Adrenal gland (tissue), 12 donors: ENCODE data around the gene PRR7. TPM values are rescaled to one million over a fixed set of nuclear protein-coding genes. Genes with fewer than 3 reads are reported as not detected.

Experiments used
- DNase-seq, 7 donors: peaks; one replicate each; pipeline ENCODE4 v3.0.0-alpha.2; 2019 to 2020
- H3K27ac ChIP-seq, 5 donors: fragments of 200-600 bp; sonication (generic) in 4 of 5; 1 replicate in 3 of 5; 2 replicates in 2 of 5; pipeline versions ENCODE4 v1.5.1 to v1.8.0; 2016 to 2020; ENCODE audit warnings: mild to moderate bottlenecking in 1 of 5
- H3K27me3 ChIP-seq: fragments of 200-600 bp; 2 replicates; pipeline ENCODE4 v1.8.0; 2021
- H3K36me3 ChIP-seq, 2 donors: fragments of 200-600 bp; replicated peaks in 1 of 2; 1 replicate in 1 of 2; 2 replicates in 1 of 2; pipeline versions ENCODE4 v1.5.1 to v1.8.0; 2018 to 2022
- H3K4me1 ChIP-seq, 2 donors: fragments of 200-600 bp; replicated peaks in 1 of 2; 1 replicate in 1 of 2; 2 replicates in 1 of 2; pipeline versions ENCODE4 v1.5.1 to v1.8.0; 2018 to 2021
- H3K4me3 ChIP-seq, 4 donors: fragments of 200-600 bp; sonication (generic) in 3 of 4; one replicate each; pipeline ENCODE4 v1.5.1; 2016 to 2018
- H3K9me3 ChIP-seq, 3 donors: fragments of 200-600 bp; sonication (generic) in 1 of 3; replicated peaks in 1 of 3; 1 replicate in 2 of 3; 2 replicates in 1 of 3; pipeline versions ENCODE4 v1.5.1 to v1.8.0; 2016 to 2021
- POLR2A ChIP-seq, 2 donors: fragments of 450-650 bp; IDR thresholded peaks; one replicate each; pipeline ENCODE4 v1.6.1; 2017; ENCODE audit warnings: antibody characterized with exemption in 2 of 2, mild to moderate bottlenecking in 2 of 2, moderate library complexity in 1 of 2
- WGBS, 4 donors: extraction: QIAGEN DNeasy Blood & Tissue Kit in 2 of 4; methylation state at CpG; one replicate each; pipeline versions ENCODE4 v1.1.5 to v1.1.7; 2013 to 2017; 5-methylcytosine and 5-hydroxymethylcytosine counted together
- intact Hi-C, 2 donors: fragments of 100-400 bp; cut with DNase I; formaldehyde crosslinking; loops; one replicate each; pipeline versions ENCODE4 v1.14.1 to v1.15.0; 2022 to 2023
- polyA plus RNA-seq, 3 donors: library from polyadenylated mRNA; stranded (reverse); fragments of 200-250 nt in 2 of 3; fragments of 350-450 nt in 1 of 3; fragmentation: Illumina TruSeq in 1 of 3; extraction: RNeasy Lipid Tissue Mini Kit (QIAGEN cat#74804) in 1 of 3; gene quantifications; one replicate each; pipeline ENCODE4 v1.2.3, GENCODE V29; 2013 to 2014
- total RNA-seq, 9 donors: library from RNA; depleted of rRNA in 4 of 9; stranded (reverse); fragments of >200 nt in 4 of 9; fragments of 120-200 nt in 1 of 9; fragmentation: NEBNext Ultra II Directional in 1 of 9; extraction: Animal tissue kit (Norgen Biotek cat#: 25700) in 1 of 9; gene quantifications; one replicate each; pipeline versions ENCODE4 v1.1.0 to v1.2.4, GENCODE V29; 2013 to 2023
- TF ChIP-seq, protein P1 (sequence below), 6 experiments: fragments of 450-650 bp in 4 of 6; fragments of 200-600 bp in 2 of 6; sonication (generic) in 1 of 6; IDR thresholded peaks; 1 replicate in 5 of 6; 2 replicates in 1 of 6; pipeline versions ENCODE4 v1.5.1 to v1.8.0; 2016 to 2021; ENCODE audit warnings: antibody characterized with exemption in 6 of 6, mild to moderate bottlenecking in 2 of 6, moderate library complexity in 1 of 6
- donor health status: healthy with polysubstance abuse.
- donor health status: Bipolar disorder and iron deficiency.
- donor health status: DM: yes; HTN: yes; CAD: no.
- donor health status: DM: no; HTN: no; CAD: no.
- donor health status: DM: no; HTN: no; CAD: no.
- donor health status: DM: yes; HTN: yes; CAD: no.

Gene PRR7
- total and polyA plus RNA-seq, 12 donors: 0.55 to 13.5 (median 6.1) TPM; not detected in 1

DNA sequence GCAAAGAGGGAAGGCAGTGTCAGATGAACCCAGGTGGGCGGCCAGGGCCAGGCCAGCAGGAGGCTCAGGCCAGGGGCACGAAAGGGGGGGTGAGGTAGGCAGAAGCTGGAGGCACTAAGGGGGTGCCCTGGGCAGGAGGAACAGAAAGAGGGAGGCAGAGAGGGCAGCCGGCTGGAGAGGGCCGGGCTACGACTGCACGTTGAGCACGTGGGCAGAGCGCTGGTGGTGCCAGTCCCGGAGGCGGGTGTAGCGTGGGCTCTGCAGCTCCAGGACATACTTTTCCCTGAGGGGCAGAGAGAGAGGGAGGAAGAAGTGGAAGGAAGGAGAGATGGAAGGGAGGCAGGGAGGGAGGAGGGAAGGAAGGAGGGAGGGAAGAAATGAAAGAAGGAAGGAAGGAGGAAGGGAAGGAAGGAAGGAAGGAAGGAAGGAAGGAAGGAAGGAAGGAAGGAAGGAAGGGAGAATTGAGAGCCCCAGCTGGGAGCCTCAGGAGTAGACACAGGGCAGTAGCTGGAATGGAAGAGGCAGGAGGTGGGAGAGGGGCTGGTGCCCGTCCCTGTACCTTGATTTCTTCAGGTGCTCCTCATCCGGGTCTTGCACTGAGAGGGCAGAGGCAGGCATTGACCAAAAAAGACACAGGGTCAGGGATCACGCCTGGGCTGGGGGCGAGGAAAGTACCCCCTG is 43.8 kb downstream of the PRR7 start:
- TF ChIP-seq, protein P1, sequence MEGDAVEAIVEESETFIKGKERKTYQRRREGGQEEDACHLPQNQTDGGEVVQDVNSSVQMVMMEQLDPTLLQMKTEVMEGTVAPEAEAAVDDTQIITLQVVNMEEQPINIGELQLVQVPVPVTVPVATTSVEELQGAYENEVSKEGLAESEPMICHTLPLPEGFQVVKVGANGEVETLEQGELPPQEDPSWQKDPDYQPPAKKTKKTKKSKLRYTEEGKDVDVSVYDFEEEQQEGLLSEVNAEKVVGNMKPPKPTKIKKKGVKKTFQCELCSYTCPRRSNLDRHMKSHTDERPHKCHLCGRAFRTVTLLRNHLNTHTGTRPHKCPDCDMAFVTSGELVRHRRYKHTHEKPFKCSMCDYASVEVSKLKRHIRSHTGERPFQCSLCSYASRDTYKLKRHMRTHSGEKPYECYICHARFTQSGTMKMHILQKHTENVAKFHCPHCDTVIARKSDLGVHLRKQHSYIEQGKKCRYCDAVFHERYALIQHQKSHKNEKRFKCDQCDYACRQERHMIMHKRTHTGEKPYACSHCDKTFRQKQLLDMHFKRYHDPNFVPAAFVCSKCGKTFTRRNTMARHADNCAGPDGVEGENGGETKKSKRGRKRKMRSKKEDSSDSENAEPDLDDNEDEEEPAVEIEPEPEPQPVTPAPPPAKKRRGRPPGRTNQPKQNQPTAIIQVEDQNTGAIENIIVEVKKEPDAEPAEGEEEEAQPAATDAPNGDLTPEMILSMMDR (IDR thresholded peaks at IDR 0.05): no peak
- no peak for TF ChIP-seq POLR2A (IDR thresholded peaks at IDR 0.05)
- intact Hi-C loops: no loop called here
- H3K27ac ChIP-seq: no peak overlapping the region
- DNase-seq: no peak
- peaks cover 12 to 18% of the 10 kb centered on the region in 2 donors for H3K4me1 ChIP-seq
- H3K36me3 ChIP-seq: peaks cover 0 to 37% of the 10 kb centered on the region in 2 donors
- H3K27me3 ChIP-seq: no peaks in the 10 kb centered on the region
- H3K4me3 ChIP-seq: no peak overlapping the region
- WGBS, 4 donors: 83 to 91% (median 89%) methylated on average over 15 of the region's 15 CpGs
- no peaks in the 10 kb centered on the region for H3K9me3 ChIP-seq

DNA sequence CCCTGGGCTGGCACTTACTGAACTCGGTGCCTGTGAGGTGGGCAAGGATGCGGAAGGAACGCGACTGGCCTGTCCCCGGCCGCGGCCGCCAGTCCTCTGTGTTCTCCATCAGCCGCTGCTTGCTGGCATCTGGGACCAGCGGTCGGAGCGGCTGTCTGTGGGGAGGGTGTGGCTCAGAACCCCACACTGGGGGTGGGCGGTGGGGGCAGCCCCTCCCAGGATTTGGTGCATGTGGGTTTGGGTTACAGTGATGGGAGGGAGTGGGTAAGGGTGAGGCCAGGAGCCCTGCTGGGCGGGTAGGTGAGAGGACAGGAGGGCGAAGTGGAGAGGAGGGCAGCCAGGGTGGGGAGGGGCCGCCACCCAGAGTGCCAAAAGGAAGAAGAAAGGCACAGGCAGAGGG is 44.4 kb downstream of the PRR7 start:
- no peak for DNase-seq
- WGBS, 4 donors: 81 to 95% (median 87%) methylated on average over 7 to 16 of the region's 16 CpGs
- H3K27ac ChIP-seq: no peak overlapping the region
- H3K36me3 ChIP-seq: peaks cover 0 to 37% of the 10 kb centered on the region in 2 donors
- H3K27me3 ChIP-seq: no peaks in the 10 kb centered on the region
- H3K4me1 ChIP-seq: peaks cover 12 to 23% of the 10 kb centered on the region in 2 donors
- H3K4me3 ChIP-seq: no peak overlapping the region
- TF ChIP-seq POLR2A (IDR thresholded peaks at IDR 0.05): no peak
- TF ChIP-seq, protein P1 (IDR thresholded peaks at IDR 0.05): no peak
- H3K9me3 ChIP-seq: no peaks in the 10 kb centered on the region
- intact Hi-C loops: no loop called here

DNA sequence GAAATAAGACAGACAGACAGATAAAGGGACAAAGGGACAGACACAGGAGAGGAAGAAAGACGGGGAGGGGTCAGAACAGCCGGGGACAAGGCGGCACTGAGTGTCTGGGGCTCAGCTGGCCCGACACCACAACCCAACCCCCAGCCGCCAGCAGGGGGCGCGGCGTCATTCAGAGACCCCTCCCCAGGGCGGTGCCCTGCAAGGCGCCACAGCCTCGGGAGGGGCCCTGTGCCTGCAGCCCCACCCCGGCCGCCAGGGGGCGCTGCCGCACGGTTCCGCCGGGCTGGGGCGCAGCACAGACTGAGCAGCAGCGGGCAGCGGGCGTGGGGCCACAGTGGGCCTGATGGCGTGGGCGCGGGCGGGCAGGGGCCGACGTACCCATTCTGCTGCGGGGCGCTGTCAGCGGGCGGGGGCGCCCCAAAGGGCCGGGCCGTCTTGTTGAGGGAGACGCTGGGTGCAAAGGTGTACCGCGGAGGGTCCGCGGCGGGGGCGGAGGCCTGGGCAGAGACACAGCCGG is 44.9 kb downstream of the PRR7 start:
- peaks cover 0 to 37% of the 10 kb centered on the region in 2 donors for H3K36me3 ChIP-seq
- no peak overlapping the region for H3K27ac ChIP-seq
- intact Hi-C loops: no loop called here
- H3K4me3 ChIP-seq: no peak overlapping the region
- TF ChIP-seq, protein P1 (IDR thresholded peaks at IDR 0.05): peak in 4 of 6 experiments; percentile 31 to 71 (median 50)
- TF ChIP-seq POLR2A (IDR thresholded peaks at IDR 0.05): no peak
- no peaks in the 10 kb centered on the region for H3K9me3 ChIP-seq
- 50 to 75% (median 67%) methylated on average over 12 to 43 of the region's 43 CpGs for WGBS, 4 donors
- peaks cover 13 to 25% of the 10 kb centered on the region in 2 donors for H3K4me1 ChIP-seq
- no peak for DNase-seq
- no peaks in the 10 kb centered on the region for H3K27me3 ChIP-seq

DNA sequence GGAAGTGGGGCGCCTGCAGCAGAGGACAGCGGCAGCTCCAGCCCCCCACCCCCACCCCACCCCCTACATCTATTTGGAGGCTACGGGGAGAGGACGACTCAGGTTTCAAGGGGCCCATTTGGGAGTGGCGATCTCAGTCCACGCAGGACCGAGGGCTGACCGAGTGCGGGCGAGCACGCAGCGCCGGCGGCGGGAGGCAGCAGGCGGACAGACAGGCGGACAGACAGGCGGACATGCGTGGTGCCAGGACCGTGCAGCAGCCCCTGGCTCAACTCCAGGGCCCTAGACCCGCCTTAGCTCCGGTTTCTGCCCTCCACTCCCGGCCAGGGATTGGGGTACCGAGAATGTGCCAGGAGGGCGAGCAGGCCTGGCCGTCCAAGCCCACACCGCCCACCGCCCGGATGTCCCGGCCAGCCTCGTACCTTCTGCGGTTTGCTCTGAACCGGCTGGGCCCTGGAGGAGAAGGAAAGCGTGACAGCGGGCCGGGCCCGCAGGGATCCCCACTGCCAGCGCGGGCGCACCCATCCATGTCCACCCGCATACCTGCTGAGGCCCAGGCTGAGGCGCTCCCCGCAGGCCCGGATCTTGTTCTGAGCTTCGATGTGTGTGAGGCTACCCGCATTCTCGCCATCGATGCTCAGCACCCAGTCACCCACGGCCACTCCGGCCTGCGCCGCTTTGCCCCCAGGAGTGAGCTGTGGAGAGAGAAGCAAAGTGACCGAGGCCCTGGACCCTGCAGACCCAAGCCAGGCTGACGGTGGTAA is 45.6 kb downstream of the PRR7 start:
- TF ChIP-seq, protein P1 (IDR thresholded peaks at IDR 0.05): no peak
- no peak for TF ChIP-seq POLR2A (IDR thresholded peaks at IDR 0.05)
- Histone ChIP-seq H3K27ac (no peak overlapping the region), H3K9me3 (no peaks in the 10 kb centered on the region), H3K36me3 (peaks cover 0 to 35% of the 10 kb centered on the region in 2 donors), H3K4me3 (no peak overlapping the region), H3K27me3 (no peaks in the 10 kb centered on the region), H3K4me1 (peaks cover 19 to 25% of the 10 kb centered on the region in 2 donors)
- 93 to 96% (median 95%) methylated on average over 24 to 54 of the region's 54 CpGs for WGBS, 4 donors
- intact Hi-C loops: no loop called here
- DNase-seq: no peak
